ENCODE data around the gene SPTBN1.

SPTBN1 gene

GRCh38 chr2:54499661-54500060, 43.5 kb downstream of the SPTBN1 start:
- TF ChIP-seq CTCF (IDR thresholded peaks at IDR 0.05; ENCODE audit: poor library complexity, severe bottlenecking): no peak
- ATAC-seq (ENCODE audit: low read depth) (no peak), DNase-seq (ENCODE audit: low spot score) (no peak)
- Histone ChIP-seq H3K4me3 (ENCODE audit: severe bottlenecking) (no peak overlapping the region), H3K9me3 (ENCODE audit: severe bottlenecking) (no peaks in the 10 kb centered on the region), H3K4me1 (ENCODE audit: insufficient read depth, poor library complexity, severe bottlenecking) (no peaks in the 10 kb centered on the region), H3K36me3 (ENCODE audit: low read depth) (no peaks in the 10 kb centered on the region), H3K27me3 (ENCODE audit: insufficient read depth, poor library complexity, severe bottlenecking) (no peaks in the 10 kb centered on the region), H3K27ac (ENCODE audit: poor library complexity, severe bottlenecking) (no peak overlapping the region)

GRCh38 chr2:54500404-54501205, 44.5 kb downstream of the SPTBN1 start:
- no peak for TF ChIP-seq CTCF (IDR thresholded peaks at IDR 0.05; ENCODE audit: poor library complexity, severe bottlenecking)
- no peaks in the 10 kb centered on the region for H3K27me3 ChIP-seq (ENCODE audit: insufficient read depth, poor library complexity, severe bottlenecking)
- H3K4me3 ChIP-seq (ENCODE audit: severe bottlenecking): no peak overlapping the region
- no peak for DNase-seq (ENCODE audit: low spot score)
- H3K4me1 ChIP-seq (ENCODE audit: insufficient read depth, poor library complexity, severe bottlenecking): no peaks in the 10 kb centered on the region
- H3K9me3 ChIP-seq (ENCODE audit: severe bottlenecking): no peaks in the 10 kb centered on the region
- H3K27ac ChIP-seq (ENCODE audit: poor library complexity, severe bottlenecking): no peak overlapping the region
- no peaks in the 10 kb centered on the region for H3K36me3 ChIP-seq (ENCODE audit: low read depth)
- ATAC-seq (ENCODE audit: low read depth): no peak

GRCh38 chr2:54502731-54503130, 46.6 kb downstream of the SPTBN1 start:
- no peak for ATAC-seq (ENCODE audit: low read depth)
- Histone ChIP-seq H3K27ac (ENCODE audit: poor library complexity, severe bottlenecking) (no peak overlapping the region), H3K4me1 (ENCODE audit: insufficient read depth, poor library complexity, severe bottlenecking) (no peaks in the 10 kb centered on the region), H3K9me3 (ENCODE audit: severe bottlenecking) (no peaks in the 10 kb centered on the region), H3K36me3 (ENCODE audit: low read depth) (no peaks in the 10 kb centered on the region), H3K27me3 (ENCODE audit: insufficient read depth, poor library complexity, severe bottlenecking) (no peaks in the 10 kb centered on the region), H3K4me3 (ENCODE audit: severe bottlenecking) (no peak overlapping the region)
- no peak for DNase-seq (ENCODE audit: low spot score)
- no peak for TF ChIP-seq CTCF (IDR thresholded peaks at IDR 0.05; ENCODE audit: poor library complexity, severe bottlenecking)

- no peak overlapping the region for H3K4me3 ChIP-seq (ENCODE audit: severe bottlenecking)
Observed at GRCh38 chr2:54503192-54503591, 47.1 kb downstream of the SPTBN1 start.

More at GRCh38 chr2:54503192-54503591, 47.1 kb downstream of the SPTBN1 start:
- Histone ChIP-seq H3K27me3 (ENCODE audit: insufficient read depth, poor library complexity, severe bottlenecking) (no peaks in the 10 kb centered on the region), H3K36me3 (ENCODE audit: low read depth) (no peaks in the 10 kb centered on the region), H3K9me3 (ENCODE audit: severe bottlenecking) (no peaks in the 10 kb centered on the region), H3K27ac (ENCODE audit: poor library complexity, severe bottlenecking) (no peak overlapping the region), H3K4me1 (ENCODE audit: insufficient read depth, poor library complexity, severe bottlenecking) (no peaks in the 10 kb centered on the region)
- peak; percentile 25 for TF ChIP-seq CTCF (IDR thresholded peaks at IDR 0.05; ENCODE audit: poor library complexity, severe bottlenecking)
- ATAC-seq (ENCODE audit: low read depth) (no peak), DNase-seq (ENCODE audit: low spot score) (no peak)

Data from RWPE2 (cell line).